Measurements from ENCODE around the gene CDH23.

The CDH23 gene

GRCh38 chr10:71423901-71424300, 27.2 kb downstream of the CDH23 start:
- no peak for DNase-seq

GRCh38 chr10:71424496-71425194, 27.9 kb downstream of the CDH23 start:
- no peak for DNase-seq

- no peak for DNase-seq
Measured at GRCh38 chr10:71426058-71426605, 29.4 kb downstream of the CDH23 start.

- DNase-seq = no peak
Measured at GRCh38 chr10:71427246-71427645, 30.5 kb downstream of the CDH23 start.

- no peak for DNase-seq
Measured at GRCh38 chr10:71429304-71429703, 32.6 kb downstream of the CDH23 start.

GRCh38 chr10:71429929-71430328, 33.2 kb downstream of the CDH23 start:
- no peak for DNase-seq

- DNase-seq = peak; percentile 65
Measured at GRCh38 chr10:71431239-71432100, 34.8 kb downstream of the CDH23 start.

GRCh38 chr10:71432101-71432905, 35.6 kb downstream of the CDH23 start:
- DNase-seq = no peak

- no peak for DNase-seq
Measured at GRCh38 chr10:71432956-71433767, 36.4 kb downstream of the CDH23 start.

- no peak for DNase-seq
Measured at GRCh38 chr10:71433768-71434744, 37.3 kb downstream of the CDH23 start.

GRCh38 chr10:71434760-71435394, 38.2 kb downstream of the CDH23 start:
- DNase-seq = no peak

- no peak for DNase-seq
Measured at GRCh38 chr10:71435571-71436267, 39.0 kb downstream of the CDH23 start.

- DNase-seq = no peak
Measured at GRCh38 chr10:71436268-71437125, 39.8 kb downstream of the CDH23 start.

GRCh38 chr10:71437537-71438092, 40.9 kb downstream of the CDH23 start:
- DNase-seq = no peak

- DNase-seq = no peak
Measured at GRCh38 chr10:71438761-71439160, 42.0 kb downstream of the CDH23 start.

- DNase-seq = no peak
Measured at GRCh38 chr10:71439670-71440425, 43.1 kb downstream of the CDH23 start.

GRCh38 chr10:71440506-71441035, 43.9 kb downstream of the CDH23 start:
- DNase-seq = no peak

Measured in NCI-H2227 treated with DMSO at 0.1 percent for 48 hours (cell line).